Activated naive CD4-positive, alpha-beta T cell treated with anti-CD3 and anti-CD28 coated beads, Interleukin-2, amount 10 ng/mL, durations not matched to agents 7 days and 5 days (primary cell): ENCODE results near the gene LRPAP1.
"Not testable (repeated sequence)": the region's sequence is repeated elsewhere in the genome, so short reads cannot be mapped to it uniquely, and the experiment has no call there.

Experiments used
- CTCF ChIA-PET: fragments of 350-600 bp; sonication (Branson Sonifier 250); formaldehyde crosslinking; loops from one replicate; lab custom pipeline; 2021; ENCODE audit warnings: antibody characterized with exemption; lab: Charles Lee
- DNase-seq: peaks from one replicate; pipeline ENCODE4 v3.0.0-alpha.2; 2020
- H3K27ac Mint-ChIP-seq: one replicate; pipeline ENCODE4 v1.8.0; 2021; ENCODE audit warnings: mild to moderate bottlenecking, moderate library complexity, mixed read lengths
- H3K27me3 Mint-ChIP-seq: one replicate; pipeline ENCODE4 v1.8.0; 2021; ENCODE audit warnings: mild to moderate bottlenecking, mixed read lengths
- H3K36me3 Mint-ChIP-seq: one replicate; pipeline ENCODE4 v1.8.0; 2021; ENCODE audit warnings: mixed read lengths
- H3K4me1 Mint-ChIP-seq: one replicate; pipeline ENCODE4 v1.8.0; 2021; ENCODE audit warnings: mixed read lengths
- H3K4me3 Mint-ChIP-seq: one replicate; pipeline ENCODE4 v1.8.0; 2021; ENCODE audit warnings: mild to moderate bottlenecking, moderate library complexity, mixed read lengths
- H3K9me3 Mint-ChIP-seq: one replicate; pipeline ENCODE4 v1.8.0; 2021; ENCODE audit warnings: mixed read lengths

Gene LRPAP1

DNA sequence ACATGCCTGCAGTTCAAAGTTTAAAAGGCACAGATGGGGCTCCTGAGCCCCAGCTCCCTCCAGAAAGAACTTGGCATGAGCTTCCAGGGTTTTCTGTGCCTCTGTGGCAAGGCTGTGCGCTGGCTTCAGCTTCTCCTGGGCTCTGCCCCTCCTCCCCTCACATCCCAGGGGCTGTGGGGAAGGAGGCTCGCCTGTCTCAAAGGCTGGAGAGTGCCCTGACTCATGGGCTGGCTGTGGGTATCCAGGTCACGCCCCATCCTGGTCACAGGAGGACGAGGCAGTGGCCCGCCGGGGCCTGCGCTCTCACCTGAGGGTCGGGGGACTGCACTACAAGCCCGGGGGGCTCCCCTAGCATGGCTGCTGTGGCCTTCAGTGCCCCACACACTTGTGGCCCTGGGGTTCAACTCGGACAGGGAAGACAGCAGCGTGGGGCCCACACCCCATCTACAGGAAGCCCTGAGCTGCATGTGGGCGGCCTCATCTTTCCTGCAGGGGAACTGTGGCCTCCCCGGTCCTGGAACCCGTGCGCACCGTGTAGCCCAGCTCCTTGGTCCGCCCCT, 17.9 kb downstream of the LRPAP1 start:
- DNase-seq = no peak
- CTCF ChIA-PET = interaction anchor here (1.4 kb wide), 1 partner anchor 364 kb away, joined by 3 read pairs; no protein-coding TSS in a partner anchor
- Mint-ChIP-seq H3K27ac (no peak overlapping the region), H3K4me1 (no peaks in the 10 kb centered on the region), H3K9me3 (no peaks in the 10 kb centered on the region), H3K36me3 (peaks cover 48% of the 10 kb centered on the region), H3K27me3 (no peaks in the 10 kb centered on the region), H3K4me3 (no peak overlapping the region)

DNA sequence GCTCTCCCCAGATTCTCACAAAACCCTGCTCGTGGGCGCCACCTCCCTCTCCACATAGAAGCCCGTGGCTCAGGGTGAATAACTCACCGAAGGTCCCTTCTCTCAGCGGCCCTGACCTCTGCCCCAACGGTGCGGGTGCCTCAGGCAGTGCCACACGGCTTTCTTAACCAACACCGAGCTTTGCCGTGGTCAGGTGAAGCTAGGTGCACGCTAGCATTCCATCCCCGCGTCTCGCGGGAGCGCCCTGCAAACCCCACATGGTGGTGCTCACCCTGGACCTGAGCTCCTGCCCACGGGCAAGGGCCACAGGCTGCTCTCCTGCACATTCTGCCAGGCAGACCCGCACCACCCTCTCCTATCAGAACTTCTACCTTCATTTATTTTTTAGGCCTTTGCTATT, 18.4 kb downstream of the LRPAP1 start:
- Mint-ChIP-seq H3K4me3 (no peak overlapping the region), H3K36me3 (peaks cover 49% of the 10 kb centered on the region), H3K27me3 (no peaks in the 10 kb centered on the region), H3K9me3 (no peaks in the 10 kb centered on the region), H3K4me1 (no peaks in the 10 kb centered on the region), H3K27ac (no peak overlapping the region)
- no peak for DNase-seq
- CTCF ChIA-PET = interaction anchor here (1.4 kb wide), 1 partner anchor 364 kb away, joined by 3 read pairs; no protein-coding TSS in a partner anchor

DNA sequence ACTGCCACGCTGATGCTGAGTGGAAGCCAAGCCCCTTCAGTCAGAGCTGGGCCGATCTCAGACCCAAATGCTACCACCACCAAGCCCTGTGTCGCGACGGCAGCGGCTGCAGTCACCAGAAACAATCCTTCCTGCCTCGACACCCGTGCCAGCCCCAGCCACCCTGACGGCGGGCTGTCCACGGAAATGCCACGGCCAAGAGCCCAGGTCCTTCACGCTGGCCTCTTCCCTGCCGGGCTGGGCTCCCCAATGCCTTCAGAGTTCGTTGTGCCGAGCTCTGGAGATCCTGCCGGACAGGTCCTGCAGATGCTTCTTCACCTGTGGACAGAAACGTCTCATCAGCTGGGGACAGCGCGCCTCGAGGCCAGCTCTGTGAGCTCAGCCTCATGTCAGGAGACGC, 19.5 kb downstream of the LRPAP1 start:
- DNase-seq = no peak
- H3K36me3 Mint-ChIP-seq = peaks cover 53% of the 10 kb centered on the region
- H3K27me3 Mint-ChIP-seq = no peaks in the 10 kb centered on the region
- no peaks in the 10 kb centered on the region for H3K9me3 Mint-ChIP-seq
- H3K4me3 Mint-ChIP-seq = no peak overlapping the region
- H3K4me1 Mint-ChIP-seq = no peaks in the 10 kb centered on the region
- CTCF ChIA-PET = interaction anchor here (1.4 kb wide), 1 partner anchor 366 kb away, joined by 3 read pairs; no protein-coding TSS in a partner anchor
- H3K27ac Mint-ChIP-seq = no peak overlapping the region

DNA sequence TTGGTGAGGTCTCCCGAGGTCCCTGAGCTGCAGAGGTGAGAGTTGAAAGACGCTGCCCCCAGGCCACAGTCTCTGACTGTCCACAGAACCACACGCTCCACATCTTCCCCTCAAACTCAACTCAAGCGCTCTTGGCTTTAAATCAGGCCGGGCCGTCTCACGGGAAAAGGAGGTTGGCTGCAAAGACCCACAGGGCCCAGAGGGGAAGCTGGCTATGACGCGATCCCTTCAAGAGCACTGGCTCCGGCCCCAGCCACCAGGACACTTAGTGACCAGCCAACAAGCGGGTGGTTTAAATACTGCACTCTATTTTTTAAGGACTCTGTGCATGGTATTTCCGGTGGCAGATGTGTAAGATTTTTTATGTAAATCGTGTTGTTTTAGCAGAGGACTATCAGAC, 19.9 kb downstream of the LRPAP1 start:
- H3K9me3 Mint-ChIP-seq = no peaks in the 10 kb centered on the region
- H3K4me3 Mint-ChIP-seq = no peak overlapping the region
- no peak overlapping the region for H3K27ac Mint-ChIP-seq
- peaks cover 53% of the 10 kb centered on the region for H3K36me3 Mint-ChIP-seq
- CTCF ChIA-PET = no interaction called here
- H3K4me1 Mint-ChIP-seq = peaks cover 2% of the 10 kb centered on the region
- DNase-seq = no peak
- H3K27me3 Mint-ChIP-seq = no peaks in the 10 kb centered on the region

DNA sequence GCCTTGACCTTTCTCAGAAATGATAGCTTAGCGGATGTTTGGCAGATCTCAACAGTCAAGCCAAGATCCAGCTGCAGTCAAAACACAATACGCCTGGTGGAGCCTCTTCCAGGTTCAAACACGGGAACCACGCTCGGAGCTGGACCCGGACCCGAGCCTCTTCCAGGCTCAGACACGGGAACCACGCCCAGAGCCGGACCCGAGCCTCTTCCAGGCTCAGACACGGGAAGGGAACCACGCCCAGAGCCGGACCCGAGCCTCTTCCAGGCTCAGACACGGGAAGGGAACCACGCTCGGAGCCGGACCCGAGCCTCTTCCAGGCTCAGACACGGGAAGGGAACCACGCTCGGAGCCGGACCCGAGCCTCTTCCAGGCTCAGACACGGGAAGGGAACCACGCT, 20.6 kb downstream of the LRPAP1 start:
- H3K27ac Mint-ChIP-seq, H3K27me3 Mint-ChIP-seq, CTCF ChIA-PET, H3K4me1 Mint-ChIP-seq, H3K9me3 Mint-ChIP-seq, H3K4me3 Mint-ChIP-seq, DNase-seq: not testable (repeated sequence)
- peaks cover 54% of the 10 kb centered on the region for H3K36me3 Mint-ChIP-seq

DNA sequence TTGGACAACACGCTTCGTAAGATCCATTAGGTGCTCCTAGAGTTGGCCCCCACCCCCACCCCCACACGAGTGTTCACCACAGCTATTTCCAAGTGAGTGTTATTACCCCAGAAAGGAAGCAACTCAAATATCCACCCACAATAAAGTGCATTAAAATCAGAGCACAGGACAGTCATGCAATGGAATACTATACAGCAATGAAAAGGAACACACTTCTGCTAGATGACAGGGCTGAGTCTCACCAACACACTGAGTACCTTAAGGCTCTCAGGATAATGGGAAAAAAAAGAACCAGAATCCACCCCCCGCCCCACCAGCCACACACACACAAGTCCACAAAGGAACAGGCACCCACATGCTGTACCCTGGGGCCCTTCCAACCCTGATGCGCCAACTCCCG, 21.0 kb downstream of the LRPAP1 start:
- no peak overlapping the region for H3K4me3 Mint-ChIP-seq
- peaks cover 51% of the 10 kb centered on the region for H3K36me3 Mint-ChIP-seq
- H3K27me3 Mint-ChIP-seq = no peaks in the 10 kb centered on the region
- CTCF ChIA-PET = no interaction called here
- peaks cover 2% of the 10 kb centered on the region for H3K4me1 Mint-ChIP-seq
- H3K9me3 Mint-ChIP-seq = no peaks in the 10 kb centered on the region
- DNase-seq = no peak
- no peak overlapping the region for H3K27ac Mint-ChIP-seq

DNA sequence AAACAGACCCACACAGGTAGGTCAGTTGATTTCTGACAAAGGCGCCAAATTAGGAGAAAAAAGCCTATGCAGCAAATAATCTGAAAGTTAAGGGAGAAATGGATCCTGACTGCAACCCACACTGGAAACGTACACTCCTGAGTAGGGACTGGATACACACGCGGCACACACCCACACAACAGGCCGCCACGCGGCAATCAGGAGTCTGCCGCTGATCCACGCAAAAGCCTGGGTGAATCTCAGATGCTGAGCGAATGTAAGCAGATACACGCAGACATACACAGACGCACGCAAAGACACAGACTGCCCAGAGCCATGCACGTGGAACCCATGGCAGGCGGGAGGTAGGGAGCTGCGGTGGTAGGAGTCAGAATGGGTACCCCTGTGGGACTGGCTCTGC, 21.7 kb downstream of the LRPAP1 start:
- CTCF ChIA-PET = no interaction called here

DNA sequence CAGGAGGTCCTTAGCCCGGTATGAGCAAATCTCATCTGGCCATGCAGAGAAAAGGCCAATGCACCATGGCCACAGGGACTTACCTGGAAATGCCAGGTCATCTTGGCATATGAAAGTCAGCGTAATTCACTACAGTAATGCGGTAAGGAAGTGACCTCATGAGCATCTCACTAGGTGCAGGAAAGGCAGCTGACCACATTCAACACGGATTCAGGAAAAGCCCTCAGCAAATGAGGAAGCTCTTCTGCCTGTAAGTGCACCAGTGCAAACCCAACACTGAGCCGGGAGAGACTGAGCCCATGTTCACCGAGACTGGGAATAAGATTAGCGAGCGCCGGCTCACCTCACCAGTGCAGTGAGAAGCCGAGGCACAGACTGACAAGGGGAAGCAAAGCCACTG, 23.7 kb downstream of the LRPAP1 start:
- peaks cover 47% of the 10 kb centered on the region for H3K36me3 Mint-ChIP-seq
- H3K4me1 Mint-ChIP-seq = peaks cover 4% of the 10 kb centered on the region
- no peak overlapping the region for H3K4me3 Mint-ChIP-seq
- H3K27ac Mint-ChIP-seq = no peak overlapping the region
- DNase-seq = no peak
- H3K9me3 Mint-ChIP-seq = no peaks in the 10 kb centered on the region
- H3K27me3 Mint-ChIP-seq = no peaks in the 10 kb centered on the region
- CTCF ChIA-PET = no interaction called here

More for the DNA sequence above, 21.7 kb downstream of the LRPAP1 start:
- Mint-ChIP-seq H3K4me1 (peaks cover 2% of the 10 kb centered on the region), H3K27me3 (no peaks in the 10 kb centered on the region), H3K9me3 (no peaks in the 10 kb centered on the region), H3K4me3 (no peak overlapping the region), H3K36me3 (peaks cover 51% of the 10 kb centered on the region), H3K27ac (no peak overlapping the region)
- no peak for DNase-seq

DNA sequence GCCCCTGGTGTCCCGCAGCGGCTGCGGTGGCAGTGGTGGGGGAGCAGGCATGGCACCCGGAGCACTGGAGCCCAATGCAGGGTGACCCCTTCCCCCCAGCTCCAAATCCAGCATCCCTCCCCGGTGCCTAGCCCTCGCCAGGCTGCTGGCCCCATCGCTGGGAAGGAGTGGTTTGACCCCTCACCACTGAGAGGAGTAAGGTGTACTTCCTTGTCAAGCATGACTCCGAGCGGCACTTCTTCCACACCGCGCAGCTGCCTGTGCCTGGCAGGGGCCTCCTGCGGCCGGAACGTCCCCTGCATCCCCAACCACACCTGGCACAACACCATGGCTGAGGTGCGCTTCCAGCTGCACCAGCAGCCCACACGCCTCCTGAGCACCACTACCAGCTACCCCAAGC, 27.0 kb downstream of the LRPAP1 start:
- Mint-ChIP-seq H3K27me3 (no peaks in the 10 kb centered on the region), H3K27ac (no peak overlapping the region), H3K9me3 (no peaks in the 10 kb centered on the region), H3K4me1 (peaks cover 7% of the 10 kb centered on the region), H3K36me3 (peaks cover 25% of the 10 kb centered on the region), H3K4me3 (no peak overlapping the region)
- no peak for DNase-seq
- CTCF ChIA-PET = interaction anchor here (1.8 kb wide), 1 partner anchor 24 kb away, joined by 5 read pairs; no protein-coding TSS in a partner anchor

DNA sequence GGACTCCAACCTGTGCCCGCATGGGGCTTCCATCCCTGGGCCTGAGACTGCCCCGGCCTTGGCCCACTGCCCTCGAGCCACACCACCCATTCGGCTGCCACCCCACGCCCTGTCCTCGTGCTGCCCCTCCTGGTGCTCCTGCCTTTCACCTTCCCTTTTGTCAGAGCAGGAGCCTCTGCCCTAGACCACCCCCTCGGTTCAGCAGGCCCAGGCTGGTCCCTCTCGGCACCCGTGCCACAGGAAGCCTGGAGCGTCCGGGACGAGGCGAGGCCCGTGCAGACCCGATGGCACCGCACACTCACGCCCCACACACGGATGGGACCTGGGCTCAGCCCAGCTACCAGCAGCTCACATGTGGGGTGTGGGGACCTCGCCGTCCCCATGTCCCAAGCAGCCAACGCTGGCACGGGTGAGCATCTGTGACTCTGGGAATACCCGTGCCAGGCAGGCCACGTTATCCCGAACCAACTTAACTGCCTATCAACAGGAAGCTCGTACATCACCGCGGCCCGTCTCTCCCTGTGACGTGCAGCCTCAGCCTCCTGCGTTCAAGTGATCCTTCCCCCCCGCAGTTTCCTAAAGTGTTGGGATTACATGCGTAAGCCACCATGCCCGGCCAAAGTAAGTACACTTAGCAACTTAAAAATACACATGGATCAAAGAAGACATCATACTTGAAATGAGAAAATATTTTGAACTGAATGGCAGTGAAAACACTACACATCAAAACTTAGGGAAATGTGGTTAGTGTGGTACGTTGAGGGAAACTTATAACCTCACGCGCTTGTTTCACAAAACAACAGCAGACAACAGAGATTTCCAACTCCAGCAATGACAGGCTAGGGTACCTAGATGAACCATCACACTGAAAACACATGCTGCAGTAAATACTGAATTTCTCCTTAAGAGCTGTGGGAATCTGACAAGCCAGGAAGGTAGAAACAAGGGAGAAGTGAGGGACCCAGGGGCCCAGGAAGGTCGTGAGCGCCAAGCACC, 29.0 kb downstream of the LRPAP1 start:
- Mint-ChIP-seq H3K9me3 (no peaks in the 10 kb centered on the region), H3K4me1 (peaks cover 7% of the 10 kb centered on the region), H3K36me3 (peaks cover 14% of the 10 kb centered on the region), H3K27me3 (no peaks in the 10 kb centered on the region), H3K27ac (peak overlapping the region; percentile 51), H3K4me3 (no peak overlapping the region)
- DNase-seq = no peak
- CTCF ChIA-PET = no interaction called here

DNA sequence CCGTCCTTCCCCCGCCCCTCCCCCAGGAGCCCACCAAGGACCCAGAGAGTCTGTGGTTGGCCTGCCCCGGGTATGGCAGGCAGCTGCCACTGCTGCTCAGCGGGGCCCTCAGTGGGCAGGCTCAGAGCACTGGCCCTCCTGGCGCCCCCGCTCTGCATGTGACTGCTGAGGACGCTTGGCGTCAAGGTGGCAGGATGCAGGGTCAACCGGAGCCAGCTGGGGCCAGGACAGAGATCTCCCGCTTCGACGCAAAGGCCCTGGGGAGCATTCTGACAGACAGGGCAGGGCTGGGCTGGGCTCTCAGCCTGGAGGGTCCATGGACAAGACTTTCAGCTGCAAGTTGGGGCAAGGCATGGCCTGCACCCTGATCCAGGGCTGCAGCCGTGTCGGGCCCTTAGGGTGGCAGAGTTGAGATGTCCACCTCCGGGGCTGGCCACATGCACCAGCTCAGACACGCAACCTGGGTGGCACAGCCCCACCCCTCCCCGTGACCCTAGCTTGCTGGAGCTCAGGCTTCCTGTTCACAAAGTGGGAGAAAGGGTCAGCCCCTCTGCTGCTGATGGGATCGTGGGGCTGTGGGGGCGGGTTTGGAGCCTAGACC, 30.3 kb downstream of the LRPAP1 start:
- Mint-ChIP-seq H3K36me3 (peaks cover 4% of the 10 kb centered on the region), H3K4me3 (no peak overlapping the region), H3K4me1 (peaks cover 4% of the 10 kb centered on the region), H3K9me3 (no peaks in the 10 kb centered on the region), H3K27me3 (peaks cover under 1% of the 10 kb centered on the region), H3K27ac (no peak overlapping the region)
- CTCF ChIA-PET = no interaction called here
- no peak for DNase-seq

DNA sequence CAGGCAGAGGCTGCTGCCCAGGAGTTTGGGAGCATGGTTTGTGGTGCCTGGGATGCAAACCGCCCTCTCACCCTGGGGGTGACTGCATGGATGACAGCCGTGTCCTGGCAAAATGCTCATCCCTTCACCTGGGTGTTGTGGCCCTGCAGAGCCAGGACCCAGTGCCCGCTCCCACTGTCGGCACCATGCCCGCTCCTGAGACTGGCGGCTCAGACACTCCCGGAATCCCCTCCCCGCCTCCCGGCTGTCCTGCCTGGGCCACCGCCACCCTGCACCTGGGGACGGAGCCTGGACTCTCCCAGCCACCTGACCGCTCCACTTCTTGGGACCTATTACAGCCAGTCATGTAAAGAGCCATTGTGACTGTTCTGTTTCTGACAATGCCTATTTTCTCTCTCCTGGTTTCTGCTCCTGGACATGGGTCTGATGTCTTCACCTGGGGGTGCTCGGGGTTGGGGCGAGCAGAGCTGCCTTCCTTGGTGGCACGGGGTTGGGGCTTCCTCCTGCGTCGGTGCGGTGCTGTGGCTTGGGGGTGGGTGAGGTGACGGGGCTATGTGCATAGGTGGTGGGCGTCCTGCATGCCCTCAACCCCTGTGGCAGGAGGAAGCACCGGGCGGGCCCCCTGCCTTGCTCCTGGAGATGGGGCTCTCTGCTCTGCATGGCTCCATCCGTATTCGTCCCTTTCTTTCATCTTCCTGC, 30.9 kb downstream of the LRPAP1 start:
- CTCF ChIA-PET = no interaction called here
- no peak for DNase-seq
- Mint-ChIP-seq H3K9me3 (no peaks in the 10 kb centered on the region), H3K4me3 (no peak overlapping the region), H3K27me3 (peaks cover 7% of the 10 kb centered on the region), H3K27ac (no peak overlapping the region), H3K36me3 (peaks cover 4% of the 10 kb centered on the region), H3K4me1 (peaks cover 4% of the 10 kb centered on the region)

DNA sequence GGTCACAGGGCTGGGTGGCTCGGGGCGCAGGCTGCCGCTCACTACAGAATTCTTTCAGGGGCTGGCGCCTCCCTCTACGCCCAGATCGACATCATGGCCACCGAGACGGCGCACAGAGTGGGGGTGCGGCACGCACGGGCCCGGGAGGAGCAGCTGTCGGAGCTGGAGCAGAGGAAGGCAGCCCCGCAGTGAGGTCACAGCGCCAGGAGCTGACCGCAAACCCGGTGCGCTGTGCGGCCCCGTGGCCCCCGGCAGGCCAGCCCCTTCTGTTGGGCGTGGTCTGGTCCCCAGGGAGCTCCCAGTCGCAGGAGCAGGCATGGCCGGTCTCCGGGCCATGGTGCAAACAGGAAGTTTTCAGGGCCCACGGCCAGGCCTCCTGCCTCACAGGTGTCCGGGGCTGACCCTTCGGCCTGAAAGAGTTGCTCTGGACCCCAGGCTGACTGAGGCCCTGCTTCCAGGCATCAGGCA, 31.6 kb downstream of the LRPAP1 start:
- CTCF ChIA-PET = no interaction called here
- Mint-ChIP-seq H3K4me1 (peaks cover 4% of the 10 kb centered on the region), H3K4me3 (no peak overlapping the region), H3K27ac (no peak overlapping the region), H3K36me3 (peaks cover 4% of the 10 kb centered on the region), H3K9me3 (no peaks in the 10 kb centered on the region), H3K27me3 (peaks cover 13% of the 10 kb centered on the region)
- DNase-seq = no peak

DNA sequence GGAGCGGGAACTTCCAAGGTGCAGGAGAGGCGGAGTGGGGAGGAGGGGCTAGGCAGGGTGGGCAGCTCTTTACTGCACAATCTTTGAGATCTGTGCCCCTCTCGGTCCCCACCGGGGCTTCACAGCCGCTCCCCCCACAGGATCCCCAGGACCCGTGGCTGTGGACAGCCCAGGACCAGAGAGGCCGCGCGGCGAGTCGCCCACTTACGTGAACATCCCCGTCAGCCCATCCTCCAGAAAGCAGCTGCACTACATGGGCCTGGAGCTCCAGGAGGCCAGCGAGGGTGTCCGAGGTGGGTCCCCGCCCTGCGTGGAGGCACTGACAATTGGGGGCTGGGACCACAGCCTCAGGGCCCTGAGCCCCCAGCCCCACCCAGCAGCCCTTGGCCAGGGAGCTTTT, 32.1 kb downstream of the LRPAP1 start:
- peaks cover 14% of the 10 kb centered on the region for H3K27me3 Mint-ChIP-seq
- no peak overlapping the region for H3K27ac Mint-ChIP-seq
- CTCF ChIA-PET = no interaction called here
- H3K4me1 Mint-ChIP-seq = peaks cover 4% of the 10 kb centered on the region
- no peak overlapping the region for H3K4me3 Mint-ChIP-seq
- peaks cover 4% of the 10 kb centered on the region for H3K36me3 Mint-ChIP-seq
- H3K9me3 Mint-ChIP-seq = no peaks in the 10 kb centered on the region
- DNase-seq = no peak
